H9 (cell line): ENCODE measurements around the gene SMC3. TPM values are rescaled to one million over a fixed set of nuclear protein-coding genes. Genes with fewer than 3 reads are reported as not detected.

Experiments used
- DNase-seq: peaks from one replicate; pipeline ENCODE4 v3.0.0-alpha.2; 2017
- H2AFZ ChIP-seq: one replicate; pipeline ENCODE4 v1.6.1; 2013; ENCODE audit warnings: mild to moderate bottlenecking, low read length, control low read depth, moderate library complexity
- H2AK5ac ChIP-seq: 2 replicates; pipeline ENCODE4 v1.6.1; 2013; ENCODE audit warnings: low read length, control low read depth, mixed read lengths; ENCODE audit not compliant: insufficient read length
- H2BK120ac ChIP-seq: one replicate; pipeline ENCODE4 v1.6.1; 2013; ENCODE audit warnings: low read depth, mild to moderate bottlenecking, low read length, control low read depth, inconsistent platforms; ENCODE audit not compliant: poor library complexity, severe bottlenecking
- H2BK12ac ChIP-seq: 2 replicates; pipeline ENCODE4 v1.6.1; 2013; ENCODE audit warnings: low read length, control low read depth, mixed read lengths, low read depth; ENCODE audit not compliant: insufficient read length
- H2BK15ac ChIP-seq: 2 replicates; pipeline ENCODE4 v1.6.1; 2013; ENCODE audit warnings: low read depth, low read length, control low read depth
- H2BK20ac ChIP-seq: one replicate; pipeline ENCODE4 v1.6.1; 2013; ENCODE audit warnings: low read depth, mild to moderate bottlenecking, low read length, control low read depth, inconsistent platforms; ENCODE audit not compliant: poor library complexity, severe bottlenecking
- H2BK5ac ChIP-seq: 2 replicates; pipeline ENCODE4 v1.6.1; 2013; ENCODE audit warnings: low read length, control low read depth, mixed read lengths; ENCODE audit not compliant: insufficient read length
- H3K14ac ChIP-seq: 2 replicates; pipeline ENCODE4 v1.6.1; 2013; ENCODE audit warnings: low read length, control low read depth; ENCODE audit not compliant: insufficient read depth
- H3K18ac ChIP-seq: 2 replicates; pipeline ENCODE4 v1.6.1; 2013; ENCODE audit warnings: low read depth, mild to moderate bottlenecking, mixed read lengths, low read length, control low read depth; ENCODE audit not compliant: insufficient read length
- H3K23ac ChIP-seq: 2 replicates; pipeline ENCODE4 v1.6.1; 2013; ENCODE audit warnings: low read length, control low read depth, mixed read lengths, low read depth; ENCODE audit not compliant: insufficient read length
- H3K23me2 ChIP-seq: 2 replicates; pipeline ENCODE4 v1.6.1; 2013; ENCODE audit warnings: low read depth, mild to moderate bottlenecking, mixed read lengths, low read length, control low read depth; ENCODE audit not compliant: insufficient read length, poor library complexity, severe bottlenecking
- H3K27ac ChIP-seq: 2 replicates; pipeline ENCODE4 v1.5.1; 2013; ENCODE audit warnings: low read length, control low read depth, mixed read lengths, low read depth; ENCODE audit not compliant: insufficient read length
- H3K27me3 ChIP-seq: 2 replicates; pipeline ENCODE4 v1.6.1; 2013; ENCODE audit warnings: low read length, control low read depth, inconsistent platforms; ENCODE audit not compliant: insufficient read depth
- H3K4ac ChIP-seq: 2 replicates; pipeline ENCODE4 v1.6.1; 2013; ENCODE audit warnings: low read depth, mild to moderate bottlenecking, control low read depth, inconsistent platforms, low read length, moderate library complexity
- H3K4me1 ChIP-seq: 2 replicates; pipeline ENCODE4 v1.6.1; 2013; ENCODE audit warnings: low read length, control low read depth, inconsistent platforms; ENCODE audit not compliant: insufficient read depth
- H3K4me2 ChIP-seq: 2 replicates; pipeline ENCODE4 v1.6.1; 2013; ENCODE audit warnings: low read length, control low read depth, mixed read lengths; ENCODE audit not compliant: insufficient read length, insufficient read depth
- H3K56ac ChIP-seq: 2 replicates; pipeline ENCODE4 v1.6.1; 2013; ENCODE audit warnings: low read depth, mild to moderate bottlenecking, mixed read lengths, low read length, control low read depth; ENCODE audit not compliant: insufficient read length
- H3K79me1 ChIP-seq: 2 replicates; pipeline ENCODE4 v1.6.1; 2013; ENCODE audit warnings: low read depth, mild to moderate bottlenecking, moderate library complexity, low read length, control low read depth, inconsistent platforms; ENCODE audit not compliant: insufficient read depth, poor library complexity, severe bottlenecking
- H3K79me2 ChIP-seq: 2 replicates; pipeline ENCODE4 v1.6.1; 2013; ENCODE audit warnings: low read length, control low read depth, inconsistent platforms; ENCODE audit not compliant: insufficient read depth
- H3K9ac ChIP-seq: 2 replicates; pipeline ENCODE4 v1.6.1; 2013; ENCODE audit warnings: low read length, control low read depth, mixed read lengths; ENCODE audit not compliant: insufficient read length; ENCODE audit errors: extremely low read depth
- H3K9me3 ChIP-seq: one replicate; pipeline ENCODE4 v1.6.1; 2013; ENCODE audit warnings: low read depth, low read length, inconsistent platforms; ENCODE audit not compliant: control insufficient read depth
- H3T11ph ChIP-seq: one replicate; pipeline ENCODE4 v1.6.1; 2013; ENCODE audit warnings: mild to moderate bottlenecking, low read length, control low read depth, inconsistent platforms
- H4K20me1 ChIP-seq: one replicate; pipeline ENCODE4 v1.6.1; 2013; ENCODE audit not compliant: control insufficient read depth, insufficient read length, insufficient read depth
- H4K5ac ChIP-seq: 2 replicates; pipeline ENCODE4 v1.6.1; 2013; ENCODE audit warnings: low read depth, mild to moderate bottlenecking, mixed read lengths, low read length, control low read depth; ENCODE audit not compliant: insufficient read length
- H4K8ac ChIP-seq: replicated peaks from 2 replicates; pipeline ENCODE4 v1.6.1; 2013; ENCODE audit warnings: low read length, control low read depth, mixed read lengths, low read depth; ENCODE audit not compliant: insufficient read length
- H4K91ac ChIP-seq: 2 replicates; pipeline ENCODE4 v1.6.1; 2013; ENCODE audit warnings: low read depth, mild to moderate bottlenecking, moderate library complexity, mixed read lengths, low read length, control low read depth; ENCODE audit not compliant: insufficient read length
- H3K27ac Mint-ChIP-seq, 3 experiments: 2 replicates in 2 of 3; 3 replicates in 1 of 3; pipeline ENCODE4 v1.8.0; 2020 to 2021; ENCODE audit warnings: mixed read lengths in 3 of 3, mild to moderate bottlenecking in 1 of 3, moderate library complexity in 1 of 3
- H3K27me3 Mint-ChIP-seq: 2 replicates; pipeline ENCODE4 v1.8.0; 2021; ENCODE audit warnings: low read depth, mild to moderate bottlenecking, moderate library complexity, mixed read lengths
- H3K36me3 Mint-ChIP-seq, 3 experiments: 2 replicates in 2 of 3; 3 replicates in 1 of 3; pipeline ENCODE4 v1.8.0; 2020 to 2021; ENCODE audit warnings: low read depth in 3 of 3, mixed read lengths in 3 of 3; ENCODE audit not compliant: insufficient read depth in 1 of 3
- H3K4me1 Mint-ChIP-seq, 2 experiments: 2 replicates each; pipeline ENCODE4 v1.8.0; 2020; ENCODE audit warnings: mixed read lengths in 2 of 2
- H3K4me3 Mint-ChIP-seq, 2 experiments: 2 replicates in 1 of 2; 3 replicates in 1 of 2; pipeline ENCODE4 v1.8.0; 2020 to 2021; ENCODE audit warnings: mild to moderate bottlenecking in 2 of 2, mixed read lengths in 2 of 2, moderate library complexity in 1 of 2
- H3K9me3 Mint-ChIP-seq, 2 experiments: 2 replicates in 1 of 2; 3 replicates in 1 of 2; pipeline ENCODE4 v1.8.0; 2020; ENCODE audit warnings: mild to moderate bottlenecking in 2 of 2, mixed read lengths in 2 of 2, moderate library complexity in 1 of 2
- CTCF ChIP-seq: fragments of 200-600 bp; sonication (generic); conservative IDR thresholded peaks from 3 replicates; pipeline ENCODE4 v1.8.0; 2021; ENCODE audit warnings: antibody characterized with exemption, mild to moderate bottlenecking
- WGBS: extraction: QIAGEN DNeasy Blood & Tissue Kit; methylation state at CpG from one replicate; pipeline ENCODE4 v1.1.7; 2013; ENCODE audit warnings: missing lambda C conversion rate, low lambda C conversion rate, mixed read lengths; ENCODE audit not compliant: insufficient read length; ENCODE audit errors: extremely low coverage; 5-methylcytosine and 5-hydroxymethylcytosine counted together
- total RNA-seq: library from RNA; stranded (reverse); gene quantifications from 2 replicates; pipeline ENCODE4 v1.2.1, GENCODE V29; 2021

SMC3 gene
- total RNA-seq, 1 experiment from 2014 or later, result 82.4 TPM

- H2BK12ac ChIP-seq, result no peak overlapping the region
- H2BK120ac ChIP-seq, result no peak overlapping the region
- H3K4me2 ChIP-seq, result no peak overlapping the region
- no peaks in the 10 kb centered on the region for H3K79me2 ChIP-seq
- H4K91ac ChIP-seq, result no peak overlapping the region
- no peak overlapping the region for H4K8ac ChIP-seq
- DNase-seq, result no peak
- Mint-ChIP-seq H3K27ac (no peak overlapping the region), H3K4me3 (no peak overlapping the region), H3K27me3 (peaks cover 3% of the 10 kb centered on the region), H3K9me3 (no peaks in the 10 kb centered on the region), H3K36me3 (no peaks in the 10 kb centered on the region), H3K4me1 (peaks cover 9 to 13% of the 10 kb centered on the region in 2 experiments; a peak in 3 of 4 replicates)
- H3K18ac ChIP-seq, result no peak overlapping the region
- H2AK5ac ChIP-seq, result no peak overlapping the region
- WGBS, result no CpG with 5 or more reads among the region's 3 CpGs
- H3T11ph ChIP-seq, result no peak overlapping the region
- no peaks in the 10 kb centered on the region for H3K9me3 ChIP-seq
- no peak overlapping the region for H3K27ac ChIP-seq
- no peak overlapping the region for H2BK5ac ChIP-seq
- no peak for TF ChIP-seq CTCF
- no peak overlapping the region for H2BK20ac ChIP-seq
- no peaks in the 10 kb centered on the region for H3K4me1 ChIP-seq
- no peak overlapping the region for H4K5ac ChIP-seq
- H3K79me1 ChIP-seq, result no peaks in the 10 kb centered on the region
- no peak overlapping the region for H3K56ac ChIP-seq
- no peak overlapping the region for H3K14ac ChIP-seq
- no peak overlapping the region for H2AFZ ChIP-seq
- no peak overlapping the region for H3K9ac ChIP-seq
- no peak overlapping the region for H3K23ac ChIP-seq
- no peak overlapping the region for H3K4ac ChIP-seq
- H3K23me2 ChIP-seq, result no peaks in the 10 kb centered on the region
- no peak overlapping the region for H2BK15ac ChIP-seq
- H3K27me3 ChIP-seq, result no peaks in the 10 kb centered on the region
- no peaks in the 10 kb centered on the region for H4K20me1 ChIP-seq
These were observed 52.3 kb downstream of the SMC3 start for GRCh38 chr10:110619514-110620397.
